Activated naive CD8-positive, alpha-beta T cell treated with anti-CD3 and anti-CD28 coated beads, Interleukin-2, amount 10 ng/mL, durations not matched to agents 7 days and 5 days (primary cell): ENCODE measurements around the gene WDCP. TPM values are rescaled to one million over a fixed set of nuclear protein-coding genes. Genes with fewer than 3 reads are reported as not detected.
"Not testable (repeated sequence)": the region's sequence is repeated elsewhere in the genome, so short reads cannot be mapped to it uniquely, and the experiment has no call there.

Source experiments
- ATAC-seq: fragments of 150-1000 bp; cut with Tn5 transposase; one replicate; pipeline ENCODE4 v1.10.0; 2021; ENCODE audit warnings: low read depth, moderate library complexity
- POLR2A ChIA-PET: fragments of 350-600 bp; sonication (Branson Sonifier 250); formaldehyde crosslinking; loops from one replicate; lab custom pipeline; 2021; ENCODE audit warnings: antibody characterized with exemption; lab: Charles Lee
- DNase-seq: peaks from one replicate; pipeline ENCODE4 v3.0.0; 2021
- H3K27ac Mint-ChIP-seq: one replicate; pipeline ENCODE4 v1.8.0; 2022; ENCODE audit warnings: mild to moderate bottlenecking, mixed read lengths
- H3K27me3 Mint-ChIP-seq: one replicate; pipeline ENCODE4 v1.8.0; 2022; ENCODE audit warnings: mild to moderate bottlenecking, moderate library complexity, mixed read lengths
- H3K36me3 Mint-ChIP-seq: one replicate; pipeline ENCODE4 v1.8.0; 2021; ENCODE audit warnings: mild to moderate bottlenecking, mixed read lengths
- H3K4me1 Mint-ChIP-seq: one replicate; pipeline ENCODE4 v1.8.0; 2021; ENCODE audit warnings: mixed read lengths
- H3K4me3 Mint-ChIP-seq: one replicate; pipeline ENCODE4 v1.8.0; 2022; ENCODE audit warnings: mild to moderate bottlenecking, moderate library complexity, mixed read lengths
- H3K9me3 Mint-ChIP-seq: one replicate; pipeline ENCODE4 v1.8.0; 2021; ENCODE audit warnings: mixed read lengths
- total RNA-seq, 2 experiments: library from RNA; stranded (reverse); gene quantifications; one replicate each; pipeline ENCODE4 v1.2.3, GENCODE V29; 2021

Gene WDCP
- total RNA-seq, 2 experiments from 2014 or later, result 15.6 to 19.4 TPM

DNA sequence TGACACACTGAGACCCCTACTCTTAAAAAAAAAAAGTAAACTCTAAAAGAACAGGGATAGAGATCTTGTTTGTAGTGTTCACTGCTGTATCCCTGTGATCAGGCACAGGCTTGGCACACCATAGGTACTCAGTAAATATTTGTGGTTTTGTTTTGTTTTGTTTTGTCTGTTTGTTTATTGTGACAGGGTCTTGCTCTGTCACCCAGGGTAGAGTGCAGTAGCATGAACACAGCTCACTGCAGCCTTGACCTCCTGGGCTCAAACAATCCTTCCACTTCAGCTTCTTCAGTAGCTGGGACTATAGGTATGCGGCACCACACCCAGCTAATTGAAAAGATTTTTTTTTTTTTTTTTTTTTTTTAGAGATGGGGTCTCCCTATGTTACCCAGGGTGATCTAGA is 5.8 kb upstream of the WDCP start:
- Mint-ChIP-seq H3K4me1 (peaks cover 4% of the 10 kb centered on the region), H3K27me3 (peaks cover 4% of the 10 kb centered on the region), H3K27ac (no peak overlapping the region), H3K36me3 (no peaks in the 10 kb centered on the region), H3K9me3 (no peaks in the 10 kb centered on the region), H3K4me3 (no peak overlapping the region)
- ATAC-seq (no peak), DNase-seq (no peak)
- POLR2A ChIA-PET, result interaction anchor here (1.0 kb wide), 1 partner anchor 126 kb away, joined by 3 read pairs; the partner anchor contains the start of gene ATAD2B

- H3K27ac Mint-ChIP-seq, result no peak overlapping the region
- H3K27me3 Mint-ChIP-seq, result peaks cover 4% of the 10 kb centered on the region
- peaks cover 13% of the 10 kb centered on the region for H3K4me1 Mint-ChIP-seq
- peaks cover 2% of the 10 kb centered on the region for H3K36me3 Mint-ChIP-seq
- no peak overlapping the region for H3K4me3 Mint-ChIP-seq
- H3K9me3 Mint-ChIP-seq, result no peaks in the 10 kb centered on the region
- POLR2A ChIA-PET, result no interaction called here
- ATAC-seq, result no peak
- DNase-seq, result no peak
Observed at GRCh38 chr2:24051833-24052232, 4.6 kb upstream of the WDCP start.

GRCh38 chr2:24050041-24050979 is 3.1 kb upstream of the WDCP start:
- ATAC-seq (no peak), DNase-seq (peak; percentile 51)
- POLR2A ChIA-PET, result interaction anchor here (0.7 to 4.5 kb wide), 5 partner anchors 23 to 124 kb away, joined by 3 to 43 read pairs (median 4); partner anchors contain the start of genes ATAD2B, SF3B6 and TP53I3
- peaks cover 22% of the 10 kb centered on the region for H3K4me1 Mint-ChIP-seq
- H3K9me3 Mint-ChIP-seq, result no peaks in the 10 kb centered on the region
- peak overlapping the region; percentile 79 for H3K4me3 Mint-ChIP-seq
- no peak overlapping the region for H3K27ac Mint-ChIP-seq
- H3K36me3 Mint-ChIP-seq, result peaks cover 2% of the 10 kb centered on the region
- peaks cover 2% of the 10 kb centered on the region for H3K27me3 Mint-ChIP-seq

- POLR2A ChIA-PET, result interaction anchor here (0.6 to 4.5 kb wide), 6 partner anchors 24 to 123 kb away, joined by 3 to 43 read pairs (median 3); partner anchors contain the start of genes ATAD2B, SF3B6 and TP53I3
- Mint-ChIP-seq H3K27ac (no peak within 1 kb of the TSS), H3K4me3 (peak within 1 kb of the TSS; percentile 79), H3K4me1 (peaks cover 24% of the 10 kb centered on the region), H3K9me3 (no peaks in the 10 kb centered on the region), H3K27me3 (peaks cover 2% of the 10 kb centered on the region), H3K36me3 (peaks cover 4% of the 10 kb centered on the region)
- DNase-seq (peak; percentile 79), ATAC-seq (peak; percentile 15)
Observed at GRCh38 chr2:24049485-24050021, 2.4 kb upstream of the WDCP start, which contains the start of gene FKBP1B. TSS of gene FKBP1B (plus strand) at chr2:24049741. CDS start at chr2:24049850, 109 bp downstream.

- POLR2A ChIA-PET, result interaction anchor here (0.6 to 4.5 kb wide), 5 partner anchors 24 to 122 kb away, joined by 3 to 43 read pairs (median 3); partner anchors contain the start of genes ATAD2B and SF3B6
- Mint-ChIP-seq H3K27ac (no peak overlapping the region), H3K27me3 (peaks cover 2% of the 10 kb centered on the region), H3K36me3 (peaks cover 4% of the 10 kb centered on the region), H3K9me3 (no peaks in the 10 kb centered on the region), H3K4me3 (peak overlapping the region; percentile 79), H3K4me1 (peaks cover 24% of the 10 kb centered on the region)
- DNase-seq (no peak), ATAC-seq (no peak)
Observed at GRCh38 chr2:24048769-24049484, 1.7 kb upstream of the WDCP start.

DNA sequence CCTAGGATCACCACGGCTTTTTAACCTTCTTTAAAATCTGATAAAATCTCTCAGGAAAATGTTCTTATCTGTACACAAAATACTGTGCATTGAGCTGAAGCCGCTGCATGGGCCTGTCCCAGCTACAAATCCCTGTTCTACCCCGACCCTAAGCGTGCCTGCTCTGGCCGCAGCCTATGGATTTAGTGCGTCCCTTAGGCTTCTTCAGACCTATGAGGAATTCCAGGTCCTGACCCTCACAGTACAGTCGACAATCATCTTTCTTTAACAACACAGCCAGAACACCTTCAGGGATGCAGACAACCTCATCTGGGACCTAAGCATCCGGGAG is 477 bp upstream of the WDCP start:
- ATAC-seq, result peak; percentile 0
- POLR2A ChIA-PET, result interaction anchor here (0.6 to 4.5 kb wide), 14 partner anchors 10 to 313 kb away, joined by 3 to 43 read pairs (median 4); partner anchors contain the start of genes ATAD2B, ITSN2, SF3B6 and TP53I3
- Mint-ChIP-seq H3K36me3 (peaks cover 9% of the 10 kb centered on the region), H3K27me3 (peaks cover 2% of the 10 kb centered on the region), H3K27ac (peak overlapping the region; percentile 95), H3K4me3 (peak overlapping the region; percentile 99), H3K4me1 (peaks cover 24% of the 10 kb centered on the region), H3K9me3 (no peaks in the 10 kb centered on the region)
- DNase-seq, result no peak

- POLR2A ChIA-PET, result interaction anchor here (1.4 to 4.5 kb wide), 7 partner anchors 12 to 120 kb away, joined by 3 to 43 read pairs (median 10); partner anchors contain the start of genes ATAD2B, SF3B6, TP53I3 and UBXN2A
- Mint-ChIP-seq H3K36me3 (peaks cover 9% of the 10 kb centered on the region), H3K27ac (no peak overlapping the region), H3K4me3 (peak overlapping the region; percentile 99), H3K27me3 (peaks cover 2% of the 10 kb centered on the region), H3K9me3 (no peaks in the 10 kb centered on the region), H3K4me1 (peaks cover 24% of the 10 kb centered on the region)
- DNase-seq (no peak), ATAC-seq (no peak)
Observed at GRCh38 chr2:24046599-24046929, 627 bp downstream of the WDCP start.

- H3K4me3 Mint-ChIP-seq, result peak overlapping the region; percentile 99
- H3K9me3 Mint-ChIP-seq, result no peaks in the 10 kb centered on the region
- DNase-seq (no peak), ATAC-seq (no peak)
- peaks cover 2% of the 10 kb centered on the region for H3K27me3 Mint-ChIP-seq
- H3K36me3 Mint-ChIP-seq, result peaks cover 9% of the 10 kb centered on the region
- peaks cover 26% of the 10 kb centered on the region for H3K4me1 Mint-ChIP-seq
- no peak overlapping the region for H3K27ac Mint-ChIP-seq
- POLR2A ChIA-PET, result no interaction called here
Observed at GRCh38 chr2:24045511-24046508, 1.4 kb downstream of the WDCP start.

DNA sequence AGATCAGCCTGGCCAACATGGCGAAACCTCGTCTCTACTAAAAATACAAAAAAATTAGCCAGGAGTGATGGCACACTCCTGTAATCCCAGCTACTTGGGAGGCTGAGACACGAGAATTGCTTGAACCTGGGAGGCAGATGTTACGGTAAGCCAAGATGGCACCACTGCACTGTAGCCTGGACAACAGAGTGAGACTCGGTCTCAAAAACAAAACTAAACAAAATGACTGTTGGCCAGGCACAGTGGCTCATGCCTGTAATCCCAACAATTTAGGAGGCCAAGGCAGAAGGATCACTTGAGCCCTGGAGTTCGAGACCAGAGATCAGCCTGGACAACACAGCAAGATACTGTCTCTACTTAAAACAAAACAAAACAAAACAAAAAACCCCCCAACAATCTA is 4.1 kb downstream of the WDCP start:
- Mint-ChIP-seq H3K36me3 (peaks cover 11% of the 10 kb centered on the region), H3K4me1 (peaks cover 22% of the 10 kb centered on the region)
- H3K9me3 Mint-ChIP-seq, H3K27ac Mint-ChIP-seq, POLR2A ChIA-PET, H3K27me3 Mint-ChIP-seq, H3K4me3 Mint-ChIP-seq, DNase-seq, ATAC-seq: not testable (repeated sequence)

DNA sequence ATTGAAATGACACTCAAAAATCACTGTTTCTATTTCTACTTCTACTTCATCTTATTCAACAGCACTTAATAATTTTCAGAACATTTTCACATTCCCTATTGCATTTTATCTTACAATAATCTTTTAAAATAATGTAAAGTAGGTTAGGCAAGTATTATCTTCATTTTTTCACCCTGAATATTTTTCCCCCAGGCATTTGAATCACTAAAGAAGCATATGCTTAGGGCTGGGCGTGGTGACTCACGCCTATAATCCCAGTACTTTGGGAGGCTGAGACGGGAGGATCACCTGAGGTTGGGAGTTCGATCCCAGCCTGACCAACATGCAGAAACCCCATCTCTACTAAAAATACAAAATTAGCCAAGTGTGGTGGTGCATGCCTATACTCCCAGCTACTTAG is 6.7 kb downstream of the WDCP start:
- POLR2A ChIA-PET, result no interaction called here
- H3K27me3 Mint-ChIP-seq, result no peaks in the 10 kb centered on the region
- no peak overlapping the region for H3K4me3 Mint-ChIP-seq
- no peaks in the 10 kb centered on the region for H3K9me3 Mint-ChIP-seq
- peaks cover 6% of the 10 kb centered on the region for H3K4me1 Mint-ChIP-seq
- H3K27ac Mint-ChIP-seq, result no peak overlapping the region
- DNase-seq (no peak), ATAC-seq (no peak)
- H3K36me3 Mint-ChIP-seq, result peaks cover 13% of the 10 kb centered on the region

GRCh38 chr2:24038786-24039499 is 8.2 kb downstream of the WDCP start:
- DNase-seq (no peak), ATAC-seq (no peak)
- POLR2A ChIA-PET, result no interaction called here
- Mint-ChIP-seq H3K4me1 (peaks cover 1% of the 10 kb centered on the region), H3K36me3 (peaks cover 11% of the 10 kb centered on the region), H3K9me3 (no peaks in the 10 kb centered on the region), H3K4me3 (no peak overlapping the region), H3K27me3 (no peaks in the 10 kb centered on the region), H3K27ac (no peak overlapping the region)
